Measurements from ENCODE around the gene IL37. TPM values are rescaled to one million over a fixed set of nuclear protein-coding genes. Genes with fewer than 3 reads are reported as not detected.

Gene IL37
- total and polyA plus RNA-seq, 2 experiments from 2014 or later: not detected

- Histone ChIP-seq H3K9me3 (ENCODE audit: low read depth) (no peaks in the 10 kb centered on the region), H3K4me1 (ENCODE audit: low read depth) (no peaks in the 10 kb centered on the region), H3K27me3 (no peaks in the 10 kb centered on the region), H3K27ac (no peak overlapping the region), H3K4me3 (no peak overlapping the region), H3K36me3 (no peaks in the 10 kb centered on the region)
- TF ChIP-seq, protein P1, sequence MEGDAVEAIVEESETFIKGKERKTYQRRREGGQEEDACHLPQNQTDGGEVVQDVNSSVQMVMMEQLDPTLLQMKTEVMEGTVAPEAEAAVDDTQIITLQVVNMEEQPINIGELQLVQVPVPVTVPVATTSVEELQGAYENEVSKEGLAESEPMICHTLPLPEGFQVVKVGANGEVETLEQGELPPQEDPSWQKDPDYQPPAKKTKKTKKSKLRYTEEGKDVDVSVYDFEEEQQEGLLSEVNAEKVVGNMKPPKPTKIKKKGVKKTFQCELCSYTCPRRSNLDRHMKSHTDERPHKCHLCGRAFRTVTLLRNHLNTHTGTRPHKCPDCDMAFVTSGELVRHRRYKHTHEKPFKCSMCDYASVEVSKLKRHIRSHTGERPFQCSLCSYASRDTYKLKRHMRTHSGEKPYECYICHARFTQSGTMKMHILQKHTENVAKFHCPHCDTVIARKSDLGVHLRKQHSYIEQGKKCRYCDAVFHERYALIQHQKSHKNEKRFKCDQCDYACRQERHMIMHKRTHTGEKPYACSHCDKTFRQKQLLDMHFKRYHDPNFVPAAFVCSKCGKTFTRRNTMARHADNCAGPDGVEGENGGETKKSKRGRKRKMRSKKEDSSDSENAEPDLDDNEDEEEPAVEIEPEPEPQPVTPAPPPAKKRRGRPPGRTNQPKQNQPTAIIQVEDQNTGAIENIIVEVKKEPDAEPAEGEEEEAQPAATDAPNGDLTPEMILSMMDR (IDR thresholded peaks at IDR 0.05; ENCODE audit: low read depth, low read length): no peak
- DNase-seq (ENCODE audit: low read depth in 1 of 2, low spot score in 1 of 2): no peak
These were observed 25.5 kb upstream of the IL37 start for GRCh38 chr2:112885506-112885902.

GRCh38 chr2:112886291-112886690 lies 24.7 kb upstream of the IL37 start:
- TF ChIP-seq, protein P1 (IDR thresholded peaks at IDR 0.05; ENCODE audit: low read depth, low read length): no peak
- Histone ChIP-seq H3K36me3 (no peaks in the 10 kb centered on the region), H3K4me3 (no peak overlapping the region), H3K27ac (no peak overlapping the region), H3K9me3 (ENCODE audit: low read depth) (no peaks in the 10 kb centered on the region), H3K4me1 (ENCODE audit: low read depth) (no peaks in the 10 kb centered on the region), H3K27me3 (no peaks in the 10 kb centered on the region)
- no peak for DNase-seq (ENCODE audit: low read depth in 1 of 2, low spot score in 1 of 2)

DNA sequence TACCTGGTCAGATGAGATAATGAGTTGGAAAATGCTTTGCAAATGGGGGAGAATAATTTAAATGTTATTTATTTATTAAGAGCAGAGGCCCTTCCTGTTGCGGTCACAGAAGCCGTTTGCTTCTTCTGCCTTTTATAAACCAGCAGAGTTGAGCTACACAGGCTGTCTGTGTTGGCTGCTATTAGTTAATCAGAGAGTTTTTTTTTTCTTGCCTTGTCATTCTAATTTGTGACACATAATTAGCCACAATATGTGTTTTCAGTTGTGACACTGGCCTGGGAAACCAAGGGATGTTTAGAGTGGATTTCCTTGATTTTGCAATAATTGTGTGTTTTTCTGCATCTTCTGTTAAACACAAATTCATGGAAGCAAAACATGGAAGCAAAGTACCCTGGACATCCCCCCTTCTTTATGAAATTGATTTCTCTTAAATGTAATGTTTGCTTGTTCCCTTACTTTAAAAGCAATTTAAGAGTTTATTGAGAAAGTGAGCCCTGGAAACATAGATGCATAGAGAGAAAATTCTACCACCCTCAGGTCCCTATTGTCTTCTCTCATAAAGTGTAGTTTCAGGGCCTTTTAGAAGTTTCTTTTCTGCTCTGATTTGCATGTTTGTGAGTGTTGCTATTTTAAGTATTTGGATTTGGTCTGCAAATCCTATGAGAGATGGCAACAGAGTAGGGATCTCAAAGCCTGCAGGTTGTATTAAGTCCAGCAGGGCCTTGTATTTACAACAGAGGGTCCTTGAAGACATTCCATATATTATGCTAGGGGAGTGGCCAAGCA lies 22.8 kb upstream of the IL37 start:
- Histone ChIP-seq H3K4me3 (no peak overlapping the region), H3K4me1 (ENCODE audit: low read depth) (no peaks in the 10 kb centered on the region), H3K9me3 (ENCODE audit: low read depth) (no peaks in the 10 kb centered on the region), H3K27me3 (no peaks in the 10 kb centered on the region), H3K36me3 (no peaks in the 10 kb centered on the region), H3K27ac (no peak overlapping the region)
- TF ChIP-seq, protein P1 (IDR thresholded peaks at IDR 0.05; ENCODE audit: low read depth, low read length): no peak
- no peak for DNase-seq (ENCODE audit: low read depth in 1 of 2, low spot score in 1 of 2)

- DNase-seq (ENCODE audit: low read depth in 1 of 2, low spot score in 1 of 2): no peak
- Histone ChIP-seq H3K36me3 (no peaks in the 10 kb centered on the region), H3K4me1 (ENCODE audit: low read depth) (no peaks in the 10 kb centered on the region), H3K27ac (no peak overlapping the region), H3K27me3 (no peaks in the 10 kb centered on the region), H3K9me3 (ENCODE audit: low read depth) (no peaks in the 10 kb centered on the region), H3K4me3 (no peak overlapping the region)
- TF ChIP-seq, protein P1 (IDR thresholded peaks at IDR 0.05; ENCODE audit: low read depth, low read length): no peak
These were observed 21.0 kb upstream of the IL37 start for GRCh38 chr2:112889976-112890375.

DNA sequence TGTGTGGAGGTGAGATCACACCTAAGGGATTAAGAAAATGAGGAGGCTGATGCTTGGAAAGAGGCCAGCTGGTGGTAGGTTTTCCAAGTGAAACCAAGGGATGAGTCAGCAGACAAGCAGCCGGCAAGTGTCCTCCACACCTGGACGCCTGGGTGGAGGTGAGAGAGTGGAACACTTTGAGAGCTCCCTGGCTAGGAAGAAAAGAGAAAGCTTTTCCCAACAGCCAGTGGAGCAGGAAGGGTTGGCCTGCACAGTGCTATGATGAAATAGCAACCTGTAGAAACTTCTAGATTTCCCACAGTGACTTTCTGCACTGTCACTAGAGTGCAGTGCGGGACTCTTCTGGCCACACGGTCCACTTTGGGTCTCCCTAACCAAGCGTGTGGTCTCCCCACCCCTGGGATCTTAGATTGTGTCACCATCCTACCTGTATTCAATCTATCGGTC lies 19.6 kb upstream of the IL37 start:
- H3K4me3 ChIP-seq: no peak overlapping the region
- H3K4me1 ChIP-seq (ENCODE audit: low read depth): no peaks in the 10 kb centered on the region
- no peaks in the 10 kb centered on the region for H3K27me3 ChIP-seq
- no peaks in the 10 kb centered on the region for H3K9me3 ChIP-seq (ENCODE audit: low read depth)
- no peaks in the 10 kb centered on the region for H3K36me3 ChIP-seq
- TF ChIP-seq, protein P1 (IDR thresholded peaks at IDR 0.05; ENCODE audit: low read depth, low read length): no peak
- no peak for DNase-seq (ENCODE audit: low read depth in 1 of 2, low spot score in 1 of 2)
- H3K27ac ChIP-seq: no peak overlapping the region
